ENCODE measurements around the gene MIR17HG. TPM values are rescaled to one million over a fixed set of nuclear protein-coding genes. Genes with fewer than 3 reads are reported as not detected.

Gene MIR17HG
- total RNA-seq, 4 donors from 2014 or later = 0.51 to 1.3 TPM; not detected in 2

- peak in 1 of 2 donors; percentile 26 for DNase-seq
- TF ChIP-seq CTCF (IDR thresholded peaks at IDR 0.05 in 4 of 5, conservative IDR thresholded peaks at IDR 0.05 in 1 of 5) (no peak), POLR2A (IDR thresholded peaks at IDR 0.05) (no peak)
- intact Hi-C loops (cut with DNase I; ENCODE audit: low total_unique reads) (loop anchor here (2.0 to 5.0 kb wide), 2 partner anchors 36 to 51 kb away; partner anchors contain the start of gene GPC5), in situ Hi-C loops (cut with MboI; ENCODE audit: low sequenced_read_pairs in 4 of 4) (no loop called here)
- H3K27me3 ChIP-seq = no peaks in the 10 kb centered on the region
- peak; percentile 69 to 70 for ATAC-seq
- H3K36me3 ChIP-seq = peaks cover 0 to 34% of the 10 kb centered on the region in 2 donors
- H3K27ac ChIP-seq = peak overlapping the region; percentile 86 to 94 (median 88)
- H3K4me3 ChIP-seq = peak overlapping the region; percentile 56 to 82 (median 72)
- H3K4me1 ChIP-seq = peaks cover 10 to 14% of the 10 kb centered on the region in 2 donors
- no peaks in the 10 kb centered on the region for H3K9me3 ChIP-seq
Measured at GRCh38 chr13:91347996-91348905, 764 bp downstream of the MIR17HG start.

- peak; percentile 78 to 88 for DNase-seq
Measured at GRCh38 chr13:91348906-91349435, 1.5 kb downstream of the MIR17HG start.

GRCh38 chr13:91349992-91350911 lies 2.8 kb downstream of the MIR17HG start:
- ATAC-seq (no peak), DNase-seq (no peak)
- Histone ChIP-seq H3K36me3 (peaks cover 0 to 54% of the 10 kb centered on the region in 2 donors), H3K4me1 (peaks cover 10 to 20% of the 10 kb centered on the region in 2 donors), H3K27me3 (no peaks in the 10 kb centered on the region), H3K27ac (no peak overlapping the region), H3K9me3 (no peaks in the 10 kb centered on the region), H3K4me3 (no peak overlapping the region)
- intact Hi-C loops (cut with DNase I; ENCODE audit: low total_unique reads) = loop anchor here (5.0 kb wide), 1 partner anchor 38 kb away; no protein-coding TSS in a partner anchor
- TF ChIP-seq CTCF (IDR thresholded peaks at IDR 0.05 in 4 of 5, conservative IDR thresholded peaks at IDR 0.05 in 1 of 5) = no peak
- no peak for TF ChIP-seq POLR2A (IDR thresholded peaks at IDR 0.05)
- in situ Hi-C loops (cut with MboI; ENCODE audit: low sequenced_read_pairs in 4 of 4) = no loop called here

More at GRCh38 chr13:91348906-91349435, 1.5 kb downstream of the MIR17HG start:
- intact Hi-C loops (cut with DNase I; ENCODE audit: low total_unique reads) = loop anchor here (5.0 kb wide), 1 partner anchor 37 kb away; no protein-coding TSS in a partner anchor
- no peaks in the 10 kb centered on the region for H3K9me3 ChIP-seq
- peaks cover 0 to 41% of the 10 kb centered on the region in 2 donors for H3K36me3 ChIP-seq
- H3K27me3 ChIP-seq = no peaks in the 10 kb centered on the region
- peak; percentile 75 for ATAC-seq
- TF ChIP-seq CTCF (IDR thresholded peaks at IDR 0.05 in 4 of 5, conservative IDR thresholded peaks at IDR 0.05 in 1 of 5) (peak; percentile 88 to 99 (median 99)), POLR2A (IDR thresholded peaks at IDR 0.05) (peak; percentile 63 to 70)
- peak overlapping the region; percentile 86 to 94 (median 88) for H3K27ac ChIP-seq
- in situ Hi-C loops (cut with MboI; ENCODE audit: low sequenced_read_pairs in 4 of 4) = no loop called here
- peaks cover 10 to 20% of the 10 kb centered on the region in 2 donors for H3K4me1 ChIP-seq
- H3K4me3 ChIP-seq = peak overlapping the region; percentile 40 to 78 (median 72)

GRCh38 chr13:91351123-91351522 lies 3.6 kb downstream of the MIR17HG start:
- H3K4me1 ChIP-seq = peaks cover 10 to 20% of the 10 kb centered on the region in 2 donors

More at GRCh38 chr13:91351123-91351522, 3.6 kb downstream of the MIR17HG start:
- Histone ChIP-seq H3K36me3 (peaks cover 0 to 59% of the 10 kb centered on the region in 2 donors), H3K27me3 (no peaks in the 10 kb centered on the region), H3K9me3 (no peaks in the 10 kb centered on the region), H3K4me3 (no peak overlapping the region), H3K27ac (no peak overlapping the region)
- no peak for DNase-seq
- no peak for TF ChIP-seq CTCF (IDR thresholded peaks at IDR 0.05 in 4 of 5, conservative IDR thresholded peaks at IDR 0.05 in 1 of 5)
- TF ChIP-seq POLR2A (IDR thresholded peaks at IDR 0.05) = no peak
- intact Hi-C loops (cut with DNase I; ENCODE audit: low total_unique reads) (no loop called here), in situ Hi-C loops (cut with MboI; ENCODE audit: low sequenced_read_pairs in 4 of 4) (no loop called here)
- ATAC-seq = no peak
